SU-DHL-6 (cell line): ENCODE measurements around the gene NRG3.

Experiments used
- CTCF ChIP-seq: fragments of 200-600 bp; sonication (generic); IDR thresholded peaks from one replicate; pipeline ENCODE4 v1.5.1; 2017; ENCODE audit warnings: antibody characterized with exemption, mild to moderate bottlenecking, low read length, moderate library complexity; ENCODE audit not compliant: insufficient read depth, poor library complexity, severe bottlenecking
- EZH2phosphoT487 ChIP-seq: fragments of 200-600 bp; sonication (generic), shearing (Covaris generic); conservative IDR thresholded peaks from 2 replicates; pipeline ENCODE4 v1.6.1; 2018; ENCODE audit warnings: mild to moderate bottlenecking, antibody characterized with exemption, low read length, moderate library complexity, mixed read lengths

GRCh38 chr10:82251222-82251906, 376.4 kb downstream of the NRG3 start:
- no peak for TF ChIP-seq CTCF
- TF ChIP-seq EZH2phosphoT487 = no peak
